ENCODE data around the gene RIBC2.
A peak's percentile ranks its signal among the peaks of the same experiment; 100 is the strongest.
"Not testable (repeated sequence)": the region's sequence is repeated elsewhere in the genome, so short reads cannot be mapped to it uniquely, and the experiment has no call there.

Gene RIBC2, protein sequence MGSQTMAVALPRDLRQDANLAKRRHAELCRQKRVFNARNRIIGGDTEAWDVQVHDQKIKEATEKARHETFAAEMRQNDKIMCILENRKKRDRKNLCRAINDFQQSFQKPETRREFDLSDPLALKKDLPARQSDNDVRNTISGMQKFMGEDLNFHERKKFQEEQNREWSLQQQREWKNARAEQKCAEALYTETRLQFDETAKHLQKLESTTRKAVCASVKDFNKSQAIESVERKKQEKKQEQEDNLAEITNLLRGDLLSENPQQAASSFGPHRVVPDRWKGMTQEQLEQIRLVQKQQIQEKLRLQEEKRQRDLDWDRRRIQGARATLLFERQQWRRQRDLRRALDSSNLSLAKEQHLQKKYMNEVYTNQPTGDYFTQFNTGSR

GRCh38 chr22:45413368-45414211, at the start of gene RIBC2, which contains the start of gene SMC1B:
Gene RIBC2 (plus strand): TSS chr22:45413693. CDS start chr22:45413887, 194 bp downstream.
Gene SMC1B (minus strand): TSS chr22:45413599. CDS start chr22:45413567, 32 bp downstream.
- peak; percentile 89 for DNase-seq (ENCODE audit: low spot score)

- no peak for DNase-seq (ENCODE audit: low spot score)
Observed at GRCh38 chr22:45366713-45367112, 46.8 kb upstream of the RIBC2 start.

DNA sequence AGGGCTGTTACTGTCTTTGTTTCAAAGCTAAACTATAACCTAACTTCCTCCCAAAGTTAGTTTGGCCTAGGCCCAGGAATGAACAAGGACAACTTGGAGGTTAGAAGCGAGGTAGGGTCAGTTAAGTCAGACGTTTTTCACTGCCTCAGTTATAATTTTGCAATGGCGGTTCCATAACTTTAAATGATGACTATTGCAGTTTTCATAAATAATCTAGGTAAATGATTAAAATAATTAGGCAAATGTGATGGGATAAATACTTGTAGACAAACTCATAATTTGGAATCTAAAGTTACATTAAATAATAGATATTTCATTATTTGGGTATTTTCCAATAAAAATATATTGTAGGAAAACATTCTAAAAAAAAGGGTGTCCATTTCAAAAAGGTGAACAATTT, 39.9 kb upstream of the RIBC2 start:
- DNase-seq (ENCODE audit: low spot score): not testable (repeated sequence)

- no peak for DNase-seq (ENCODE audit: low spot score)
Observed at GRCh38 chr22:45376009-45376408, 37.5 kb upstream of the RIBC2 start.

DNA sequence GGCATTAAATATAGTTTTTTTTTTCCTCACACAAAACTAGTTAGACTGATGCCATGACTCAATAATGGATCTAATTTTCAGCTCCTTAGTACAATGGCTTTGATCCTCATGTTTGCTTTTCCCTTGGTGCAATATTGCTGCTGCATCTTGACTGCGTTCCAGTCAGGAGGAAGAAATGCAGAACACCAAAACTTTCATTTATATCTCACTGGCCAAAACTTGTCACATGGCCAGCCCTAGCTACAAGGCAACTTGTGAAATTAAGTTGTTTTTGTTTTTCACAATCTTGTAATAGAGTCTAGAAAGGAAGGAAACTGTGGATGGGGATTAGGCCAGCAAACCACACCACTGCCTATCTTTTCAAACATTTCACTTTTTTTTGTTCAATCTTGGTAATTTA, 36.8 kb upstream of the RIBC2 start:
- no peak for DNase-seq (ENCODE audit: low spot score)

DNA sequence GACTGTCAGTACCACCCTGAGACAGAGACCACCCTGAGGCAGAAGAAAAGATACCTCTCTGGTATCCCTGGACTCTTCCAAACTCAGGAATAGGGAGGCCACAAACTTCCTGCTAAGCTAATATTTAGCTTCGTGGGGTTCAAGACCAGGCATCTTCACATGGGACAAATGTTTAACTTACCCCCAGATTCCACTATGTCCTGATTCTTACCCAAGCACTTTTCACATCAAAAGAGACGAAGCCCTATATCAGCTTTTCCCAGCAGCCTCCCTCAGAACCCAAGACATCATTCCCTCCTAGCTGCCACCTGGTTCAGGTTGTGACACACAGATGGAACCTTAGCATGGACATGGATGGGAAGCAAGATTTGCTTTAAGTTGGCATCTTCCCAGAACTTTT, 32.1 kb upstream of the RIBC2 start:
- no peak for DNase-seq (ENCODE audit: low spot score)

GRCh38 chr22:45389546-45389945, 23.9 kb upstream of the RIBC2 start:
- no peak for DNase-seq (ENCODE audit: low spot score)

GRCh38 chr22:45397806-45398205, 15.7 kb upstream of the RIBC2 start:
- DNase-seq (ENCODE audit: low spot score): no peak

DNA sequence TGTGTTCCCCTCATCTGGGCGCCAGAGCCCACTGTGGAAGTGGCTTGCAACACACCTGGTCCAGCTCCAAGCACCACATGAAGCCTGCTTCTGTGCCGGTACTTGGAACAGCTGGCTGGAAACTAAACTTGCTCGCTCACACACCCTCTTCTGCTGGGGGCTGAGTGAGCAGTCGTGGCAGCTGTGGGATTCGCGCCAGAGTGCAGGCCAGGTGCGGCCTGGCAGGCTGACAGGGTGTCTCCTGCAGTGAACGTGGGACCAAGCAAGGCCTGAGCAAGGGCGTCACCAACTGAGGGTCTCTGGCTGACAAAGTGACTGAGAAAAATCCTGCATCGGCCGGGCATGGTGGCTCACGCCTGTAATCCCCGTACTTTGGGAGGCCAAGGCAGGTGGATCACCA, 15.3 kb upstream of the RIBC2 start:
- no peak for DNase-seq (ENCODE audit: low spot score)

GRCh38 chr22:45399712-45400445, 13.6 kb upstream of the RIBC2 start:
- DNase-seq (ENCODE audit: low spot score): no peak

- DNase-seq (ENCODE audit: low spot score): no peak
Observed at GRCh38 chr22:45402466-45402985, 11.0 kb upstream of the RIBC2 start.

DNA sequence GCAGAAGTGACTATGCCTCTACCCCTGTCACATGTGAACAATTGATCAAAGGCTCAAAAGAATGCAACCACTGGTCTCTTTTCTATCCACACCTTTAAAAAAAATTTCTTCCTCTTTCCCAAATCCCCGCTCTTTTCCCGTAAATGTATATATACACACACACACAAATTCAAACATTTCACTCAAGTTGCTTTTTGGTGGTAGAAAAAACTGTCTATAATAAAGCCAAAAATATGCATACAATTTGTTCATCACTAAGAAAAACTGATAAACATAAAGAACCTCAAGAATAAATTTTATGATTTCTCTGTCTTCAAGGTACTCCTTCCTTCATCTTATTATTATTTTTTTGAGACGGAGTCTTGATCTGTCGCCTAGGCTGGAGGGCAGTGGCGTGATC, 5.7 kb upstream of the RIBC2 start:
- no peak for DNase-seq (ENCODE audit: low spot score)

- no peak for DNase-seq (ENCODE audit: low spot score)
Observed at GRCh38 chr22:45413013-45413367, 503 bp upstream of the RIBC2 start.

DNA sequence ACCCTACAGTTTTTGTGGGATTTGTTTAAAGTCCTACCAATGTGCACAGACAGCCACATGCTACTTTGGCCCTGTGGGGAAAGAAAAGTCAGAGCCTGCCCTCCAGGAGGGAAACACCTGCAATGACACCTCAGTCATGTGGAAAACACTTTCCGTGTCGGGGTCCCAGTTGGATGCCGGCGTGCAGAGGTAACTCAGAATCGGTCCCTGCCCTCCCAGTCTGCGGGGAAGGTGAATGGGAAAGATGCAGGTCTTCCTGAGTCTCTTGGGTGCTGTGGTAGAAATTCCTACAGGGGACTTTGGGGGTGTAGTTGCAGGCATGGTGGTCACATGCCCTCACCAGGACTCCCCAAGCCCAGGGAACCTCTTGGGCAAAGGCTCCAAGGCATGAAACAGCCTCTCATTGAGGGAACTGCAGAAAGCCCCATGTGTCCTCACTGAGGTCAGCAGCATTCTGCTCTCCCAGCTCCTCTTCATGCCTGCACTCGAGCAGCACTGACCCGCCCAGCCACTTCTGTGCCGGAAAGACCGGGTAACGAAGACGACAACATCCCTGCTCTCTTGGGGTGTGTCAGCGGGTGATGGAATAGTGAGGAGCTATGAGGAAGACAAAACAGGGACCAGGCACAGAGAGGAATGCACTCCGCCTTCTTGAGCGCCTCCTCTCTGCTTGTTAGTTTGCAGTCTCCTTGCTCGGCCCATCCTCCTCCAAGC, 4.7 kb downstream of the RIBC2 start:
- no peak for DNase-seq (ENCODE audit: low spot score)

DNA sequence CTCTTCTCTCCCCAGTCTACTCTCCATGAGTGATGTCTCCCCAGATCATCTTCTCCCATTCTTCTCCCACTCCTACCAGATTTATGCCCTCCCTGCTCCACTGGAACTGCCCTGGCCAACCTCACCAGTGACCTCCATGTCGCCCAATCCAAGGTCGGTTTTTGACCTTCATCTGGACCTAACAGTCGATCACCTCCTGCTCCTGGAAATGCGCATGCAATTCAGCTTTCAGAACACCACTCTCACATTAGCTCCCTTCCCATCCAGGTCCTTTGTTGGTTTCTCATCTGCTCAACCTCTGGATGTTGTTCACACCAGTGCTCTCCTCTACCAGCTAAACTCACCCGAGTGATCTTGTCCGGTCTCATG, 5.3 kb downstream of the RIBC2 start:
- no peak for DNase-seq (ENCODE audit: low spot score)

DNA sequence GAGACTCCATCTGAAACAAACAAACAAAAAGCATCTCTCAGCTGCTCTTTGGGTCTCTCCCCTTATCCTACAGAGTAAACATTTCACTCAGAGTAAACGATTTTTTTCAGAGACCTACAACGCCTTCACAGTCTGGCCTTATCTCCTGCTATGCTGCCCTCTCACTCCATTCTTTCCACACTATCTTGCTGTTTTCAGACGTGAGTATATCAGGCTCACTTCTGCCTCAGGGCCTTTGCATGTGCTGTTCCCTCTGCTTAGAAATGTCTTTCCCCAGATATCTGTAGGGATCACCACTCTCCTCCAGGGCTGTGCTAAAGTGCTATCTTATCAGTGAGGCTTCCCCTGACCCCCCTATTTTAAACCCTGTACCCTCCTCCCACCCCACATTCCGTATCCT, 6.5 kb downstream of the RIBC2 start:
- no peak for DNase-seq (ENCODE audit: low spot score)

DNA sequence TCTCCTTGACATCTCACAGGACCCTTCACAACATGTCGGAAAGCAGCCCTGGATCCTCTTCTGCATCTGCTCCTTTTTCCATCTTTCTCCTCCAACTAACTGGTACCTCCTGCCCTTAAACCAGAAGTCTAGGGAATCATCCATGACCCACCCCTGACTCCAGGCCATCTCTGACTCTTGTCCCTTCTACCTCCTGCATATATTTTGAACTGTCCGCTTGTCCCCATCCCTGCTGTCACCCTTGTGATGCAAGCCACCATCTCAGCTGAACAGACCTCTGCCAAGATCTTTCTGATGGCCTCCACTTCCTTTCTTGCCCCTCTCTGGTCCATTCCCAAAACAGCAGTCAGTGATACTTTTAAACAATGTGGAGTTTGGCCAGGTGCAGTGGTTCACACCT, 7.0 kb downstream of the RIBC2 start:
- DNase-seq (ENCODE audit: low spot score): no peak

GRCh38 chr22:45421349-45422055, 8.0 kb downstream of the RIBC2 start:
- DNase-seq (ENCODE audit: low spot score): no peak

GRCh38 chr22:45422237-45422983, 8.9 kb downstream of the RIBC2 start:
- no peak for DNase-seq (ENCODE audit: low spot score)

DNA sequence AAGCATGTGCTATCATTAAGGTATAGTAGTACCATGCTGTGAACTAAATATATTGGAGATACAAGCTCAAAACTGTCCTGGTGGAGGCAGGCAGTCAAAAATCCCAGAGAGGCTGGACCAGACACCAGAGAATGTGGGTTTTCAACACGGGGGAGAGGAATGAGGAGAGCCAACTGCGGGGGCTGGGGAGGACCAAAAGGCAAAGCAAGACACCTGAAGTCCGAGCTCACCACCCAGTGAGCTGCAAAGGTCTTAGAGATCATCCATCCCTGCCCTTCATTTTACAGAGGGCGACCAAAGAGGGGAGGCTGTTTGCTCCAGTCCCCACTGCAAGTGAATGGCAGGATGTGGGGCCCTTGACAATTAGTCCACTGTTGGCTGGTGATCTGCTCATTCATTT, 10.0 kb downstream of the RIBC2 start:
- no peak for DNase-seq (ENCODE audit: low spot score)
